Activated CD8-positive, alpha-beta T cell treated with anti-CD3 and anti-CD28 coated beads for 36 hours (primary cell): ENCODE data around the gene CMIP. TPM values are rescaled to one million over a fixed set of nuclear protein-coding genes. Genes with fewer than 3 reads are reported as not detected.

ENCODE experiments used
- ATAC-seq: fragments of 200-7000 bp; cut with Tn5 transposase; one replicate; pipeline ENCODE4 v1.10.0; 2021; ENCODE audit warnings: mild to moderate bottlenecking, moderate library complexity
- CTCF ChIA-PET: fragments of 350-600 bp; sonication (Branson Sonifier 250); formaldehyde crosslinking; loops from one replicate; lab custom pipeline; 2021; ENCODE audit warnings: antibody characterized with exemption; lab: Charles Lee
- POLR2A ChIA-PET: fragments of 350-600 bp; sonication (Branson Sonifier 250); formaldehyde crosslinking; loops from one replicate; lab custom pipeline; 2021; ENCODE audit warnings: antibody characterized with exemption; lab: Charles Lee
- DNase-seq: peaks from one replicate; pipeline ENCODE4 v3.0.0-alpha.2; 2020
- H3K27ac Mint-ChIP-seq: one replicate; pipeline ENCODE4 v1.8.0; 2021; ENCODE audit warnings: mild to moderate bottlenecking, mixed read lengths
- H3K27me3 Mint-ChIP-seq: one replicate; pipeline ENCODE4 v1.8.0; 2021; ENCODE audit warnings: mixed read lengths
- H3K36me3 Mint-ChIP-seq: one replicate; pipeline ENCODE4 v1.8.0; 2021; ENCODE audit warnings: low read depth, mixed read lengths
- H3K4me1 Mint-ChIP-seq: one replicate; pipeline ENCODE4 v1.8.0; 2021; ENCODE audit warnings: low read depth, mixed read lengths
- H3K4me3 Mint-ChIP-seq: one replicate; pipeline ENCODE4 v1.8.0; 2021; ENCODE audit warnings: mild to moderate bottlenecking, moderate library complexity, mixed read lengths
- H3K9me3 Mint-ChIP-seq: one replicate; pipeline ENCODE4 v1.8.0; 2021; ENCODE audit warnings: mixed read lengths
- intact Hi-C: fragments of 100-400 bp; cut with micrococcal nuclease; formaldehyde crosslinking; loops from one replicate; pipeline ENCODE4 v1.10.0; 2022
- total RNA-seq, 2 experiments: library from RNA; stranded (reverse); gene quantifications; one replicate each; pipeline ENCODE4 v1.2.3, GENCODE V29; 2021
- TF ChIP-seq, protein P1 (sequence below): fragments of 200-600 bp; IDR thresholded peaks from one replicate; pipeline ENCODE4 v1.8.0; 2022; ENCODE audit warnings: antibody characterized with exemption, mild to moderate bottlenecking

CMIP gene
- total RNA-seq, 2 experiments from 2014 or later: 37.6 to 38.5 TPM

DNA sequence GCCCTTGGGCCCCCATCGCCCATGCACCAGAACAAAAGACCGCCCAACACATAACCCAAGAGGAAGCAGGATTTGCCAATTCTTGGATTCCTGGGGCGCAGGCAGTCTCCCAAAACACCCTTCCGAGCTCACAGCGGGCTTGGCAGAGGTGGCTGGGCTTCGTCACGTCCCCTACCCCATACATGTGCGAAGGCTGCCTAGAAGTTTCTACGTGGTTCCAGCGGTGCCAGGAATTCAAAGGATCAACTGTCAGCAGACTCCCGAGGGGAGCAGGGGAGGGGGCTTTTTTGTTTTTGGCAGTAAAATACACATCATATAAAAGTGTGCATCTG is 253.7 kb downstream of the CMIP start:
- DNase-seq: no peak
- H3K9me3 Mint-ChIP-seq: no peaks in the 10 kb centered on the region
- intact Hi-C loops: no loop called here
- peaks cover 4% of the 10 kb centered on the region for H3K36me3 Mint-ChIP-seq
- no peak overlapping the region for H3K27ac Mint-ChIP-seq
- no peak overlapping the region for H3K4me3 Mint-ChIP-seq
- no peak for ATAC-seq
- peaks cover under 1% of the 10 kb centered on the region for H3K4me1 Mint-ChIP-seq
- CTCF ChIA-PET: interaction anchor here (1.6 to 2.0 kb wide), 2 partner anchors 20 to 322 kb away, joined by 5 to 6 read pairs; no protein-coding TSS in a partner anchor
- POLR2A ChIA-PET: no interaction called here
- TF ChIP-seq, protein P1, sequence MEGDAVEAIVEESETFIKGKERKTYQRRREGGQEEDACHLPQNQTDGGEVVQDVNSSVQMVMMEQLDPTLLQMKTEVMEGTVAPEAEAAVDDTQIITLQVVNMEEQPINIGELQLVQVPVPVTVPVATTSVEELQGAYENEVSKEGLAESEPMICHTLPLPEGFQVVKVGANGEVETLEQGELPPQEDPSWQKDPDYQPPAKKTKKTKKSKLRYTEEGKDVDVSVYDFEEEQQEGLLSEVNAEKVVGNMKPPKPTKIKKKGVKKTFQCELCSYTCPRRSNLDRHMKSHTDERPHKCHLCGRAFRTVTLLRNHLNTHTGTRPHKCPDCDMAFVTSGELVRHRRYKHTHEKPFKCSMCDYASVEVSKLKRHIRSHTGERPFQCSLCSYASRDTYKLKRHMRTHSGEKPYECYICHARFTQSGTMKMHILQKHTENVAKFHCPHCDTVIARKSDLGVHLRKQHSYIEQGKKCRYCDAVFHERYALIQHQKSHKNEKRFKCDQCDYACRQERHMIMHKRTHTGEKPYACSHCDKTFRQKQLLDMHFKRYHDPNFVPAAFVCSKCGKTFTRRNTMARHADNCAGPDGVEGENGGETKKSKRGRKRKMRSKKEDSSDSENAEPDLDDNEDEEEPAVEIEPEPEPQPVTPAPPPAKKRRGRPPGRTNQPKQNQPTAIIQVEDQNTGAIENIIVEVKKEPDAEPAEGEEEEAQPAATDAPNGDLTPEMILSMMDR: no peak
- no peaks in the 10 kb centered on the region for H3K27me3 Mint-ChIP-seq

DNA sequence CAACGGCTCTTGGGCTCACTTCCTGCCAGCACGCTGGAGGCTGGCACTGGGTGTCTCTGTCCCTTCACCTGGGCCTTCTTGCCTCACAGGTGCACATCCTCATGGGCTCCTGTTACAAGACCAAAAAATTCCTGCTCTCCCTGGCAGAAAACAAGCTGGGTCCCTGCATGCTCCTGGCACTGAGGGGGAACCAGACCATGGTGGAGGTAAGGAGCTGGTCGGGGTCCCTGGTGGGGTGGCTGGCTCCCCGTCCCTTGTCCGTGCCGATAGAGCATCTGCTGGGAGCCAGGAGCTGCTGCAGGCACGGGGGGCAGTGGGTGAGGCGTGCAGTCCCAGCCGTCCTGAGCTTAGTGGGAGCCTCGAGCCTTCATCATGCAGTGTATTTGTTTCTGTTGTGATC is 255.0 kb downstream of the CMIP start:
- no peaks in the 10 kb centered on the region for H3K27me3 Mint-ChIP-seq

DNA sequence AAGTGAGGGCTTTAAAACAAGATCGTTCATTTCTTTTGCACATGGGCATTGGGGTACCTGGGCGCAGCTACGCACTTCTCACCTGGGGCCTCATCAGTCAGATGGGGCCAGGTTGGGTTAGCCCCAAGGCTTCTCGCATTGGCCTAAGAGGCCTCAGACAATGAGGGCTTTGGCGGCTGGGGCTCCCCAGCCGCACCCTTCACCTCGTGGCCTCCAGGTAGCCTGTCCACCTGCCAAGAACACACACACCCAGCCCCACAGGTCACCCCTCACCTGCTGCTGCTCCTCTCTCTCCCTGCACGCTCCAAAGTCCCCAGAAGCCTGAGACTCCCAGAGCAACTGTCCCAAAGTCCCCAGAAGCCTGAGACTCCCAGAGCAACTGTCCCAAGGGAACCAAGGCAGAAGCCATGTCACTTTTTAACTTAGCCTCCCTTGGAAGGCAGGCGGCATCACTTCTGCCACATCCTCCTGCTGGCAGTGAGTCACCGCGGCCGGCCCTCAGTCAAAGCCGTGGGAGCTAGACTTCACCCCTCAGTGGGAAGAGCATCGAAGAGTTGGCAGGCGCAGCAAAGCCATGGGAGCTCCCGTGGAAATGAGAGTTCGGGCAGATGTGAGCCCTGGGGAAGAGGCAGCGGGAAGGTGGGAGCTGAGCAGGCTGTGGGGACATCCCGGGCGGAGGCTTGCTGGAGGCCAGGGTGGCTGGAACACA is 255.6 kb downstream of the CMIP start:
- TF ChIP-seq, protein P1: no peak
- ChIA-PET CTCF (interaction anchor here (1.7 kb wide), 1 partner anchor 296 kb away, joined by 4 read pairs; no protein-coding TSS in a partner anchor), POLR2A (no interaction called here)
- H3K4me3 Mint-ChIP-seq: no peak overlapping the region
- peaks cover 2% of the 10 kb centered on the region for H3K4me1 Mint-ChIP-seq
- DNase-seq (no peak), ATAC-seq (no peak)
- peak overlapping the region; percentile 6 for H3K27ac Mint-ChIP-seq
- H3K27me3 Mint-ChIP-seq: no peaks in the 10 kb centered on the region
- no peaks in the 10 kb centered on the region for H3K9me3 Mint-ChIP-seq
- H3K36me3 Mint-ChIP-seq: peaks cover 4% of the 10 kb centered on the region
- intact Hi-C loops: no loop called here

More for the DNA sequence above, 255.0 kb downstream of the CMIP start:
- no peak overlapping the region for H3K4me3 Mint-ChIP-seq
- TF ChIP-seq, protein P1: no peak
- no peak overlapping the region for H3K27ac Mint-ChIP-seq
- ChIA-PET CTCF (interaction anchor here (1.7 kb wide), 1 partner anchor 295 kb away, joined by 4 read pairs; no protein-coding TSS in a partner anchor), POLR2A (no interaction called here)
- peaks cover 2% of the 10 kb centered on the region for H3K4me1 Mint-ChIP-seq
- no peaks in the 10 kb centered on the region for H3K9me3 Mint-ChIP-seq
- H3K36me3 Mint-ChIP-seq: peaks cover 4% of the 10 kb centered on the region
- intact Hi-C loops: no loop called here
- ATAC-seq: no peak
- no peak for DNase-seq

DNA sequence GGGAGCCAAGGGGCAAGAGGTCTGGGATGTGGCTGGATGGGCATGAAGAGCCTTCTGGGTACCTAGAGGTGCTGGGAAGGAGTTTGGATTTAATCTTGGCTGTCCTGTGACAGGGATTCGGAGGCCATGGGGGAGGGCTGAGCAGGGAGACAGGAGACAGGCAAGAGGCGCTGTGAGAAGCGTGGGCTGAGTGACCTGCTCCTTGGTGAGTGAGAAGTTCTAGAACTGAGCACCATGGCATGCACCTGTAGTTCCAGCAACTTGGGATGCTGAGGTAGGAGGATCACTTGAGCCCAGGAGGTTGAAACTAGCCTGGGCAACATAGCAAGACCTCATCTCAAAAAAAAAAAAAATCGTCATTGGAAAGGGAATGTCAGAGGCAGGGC is 256.2 kb downstream of the CMIP start:
- TF ChIP-seq, protein P1: no peak
- H3K4me1 Mint-ChIP-seq: peaks cover 2% of the 10 kb centered on the region
- ChIA-PET CTCF (interaction anchor here (1.7 kb wide), 1 partner anchor 297 kb away, joined by 4 read pairs; no protein-coding TSS in a partner anchor), POLR2A (no interaction called here)
- intact Hi-C loops: no loop called here
- H3K36me3 Mint-ChIP-seq: peaks cover 4% of the 10 kb centered on the region
- DNase-seq (no peak), ATAC-seq (no peak)
- H3K9me3 Mint-ChIP-seq: no peaks in the 10 kb centered on the region
- H3K27me3 Mint-ChIP-seq: no peaks in the 10 kb centered on the region
- no peak overlapping the region for H3K4me3 Mint-ChIP-seq
- H3K27ac Mint-ChIP-seq: no peak overlapping the region

DNA sequence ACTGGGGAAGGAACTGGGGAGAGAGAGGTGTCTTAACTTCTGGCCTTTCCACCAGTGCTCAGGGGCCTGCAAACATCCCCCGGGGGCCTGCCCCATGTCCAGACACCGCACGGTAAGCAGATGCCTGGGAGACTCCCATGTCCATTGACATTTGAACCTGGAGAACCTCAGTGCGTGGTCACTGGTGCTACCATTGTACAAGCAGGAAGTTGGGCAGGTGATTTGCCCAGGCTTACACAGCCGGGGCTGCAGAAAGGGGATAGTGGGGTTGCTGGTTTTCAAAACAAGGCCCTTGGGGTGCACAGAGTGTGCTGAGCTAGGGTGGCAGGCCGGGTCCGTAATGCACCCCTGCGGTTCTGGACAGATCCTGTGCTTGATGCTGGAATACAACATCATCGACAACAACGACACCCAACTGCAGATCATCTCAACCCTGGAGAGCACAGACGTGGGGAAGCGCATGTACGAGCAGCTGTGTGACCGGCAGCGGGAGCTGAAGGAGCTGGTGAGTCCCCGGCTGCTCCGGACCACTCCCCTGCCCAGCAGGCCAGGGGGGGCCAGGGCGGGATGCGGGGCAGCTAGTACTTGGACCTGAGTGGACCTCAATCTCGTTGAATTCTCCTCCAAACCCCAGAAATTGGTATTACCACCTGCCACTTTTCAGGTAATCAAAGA is 256.8 kb downstream of the CMIP start:
- H3K4me3 Mint-ChIP-seq: no peak overlapping the region
- peaks cover 4% of the 10 kb centered on the region for H3K36me3 Mint-ChIP-seq
- H3K27ac Mint-ChIP-seq: no peak overlapping the region
- H3K27me3 Mint-ChIP-seq: no peaks in the 10 kb centered on the region
- DNase-seq: no peak
- POLR2A ChIA-PET: no interaction called here
- TF ChIP-seq, protein P1: no peak
- no peak for ATAC-seq
- peaks cover 2% of the 10 kb centered on the region for H3K4me1 Mint-ChIP-seq
- intact Hi-C loops: no loop called here
- no peaks in the 10 kb centered on the region for H3K9me3 Mint-ChIP-seq
- CTCF ChIA-PET: interaction anchor here (1.7 kb wide), 1 partner anchor 297 kb away, joined by 4 read pairs; no protein-coding TSS in a partner anchor
